ENCODE data around the gene CES1.
"Not testable (repeated sequence)": the region's sequence is repeated elsewhere in the genome, so short reads cannot be mapped to it uniquely, and the experiment has no call there.

CES1 gene

GRCh38 chr16:55790240-55790639, 42.7 kb downstream of the CES1 start:
- DNase-seq (ENCODE audit: low read depth): not testable (repeated sequence)

- DNase-seq (ENCODE audit: low read depth): not testable (repeated sequence)
Observed at GRCh38 chr16:55782793-55783091, 50.2 kb downstream of the CES1 start.

GRCh38 chr16:55782091-55782792, 50.7 kb downstream of the CES1 start:
- DNase-seq (ENCODE audit: low read depth): not testable (repeated sequence)

- DNase-seq (ENCODE audit: low read depth): not testable (repeated sequence)
Observed at GRCh38 chr16:55781456-55781855, 51.4 kb downstream of the CES1 start.

GRCh38 chr16:55780095-55780407, 52.8 kb downstream of the CES1 start:
- DNase-seq (ENCODE audit: low read depth): not testable (repeated sequence)

GRCh38 chr16:55779402-55780094, 53.3 kb downstream of the CES1 start:
- no peak for DNase-seq (ENCODE audit: low read depth)

- no peak for DNase-seq (ENCODE audit: low read depth)
Observed at GRCh38 chr16:55778757-55779156, 54.1 kb downstream of the CES1 start.

GRCh38 chr16:55775857-55776256, 57.0 kb downstream of the CES1 start:
- DNase-seq (ENCODE audit: low read depth): no peak

GRCh38 chr16:55773859-55774549, 58.9 kb downstream of the CES1 start:
- DNase-seq (ENCODE audit: low read depth): no peak

- DNase-seq (ENCODE audit: low read depth): no peak
Observed at GRCh38 chr16:55765161-55765560, 67.7 kb downstream of the CES1 start.

- DNase-seq (ENCODE audit: low read depth): no peak
Observed at GRCh38 chr16:55760310-55761001, 72.4 kb downstream of the CES1 start.

- not testable (repeated sequence) for DNase-seq (ENCODE audit: low read depth)
Observed at GRCh38 chr16:55759965-55760309, 73.0 kb downstream of the CES1 start.

GRCh38 chr16:55757595-55758527, 75.0 kb downstream of the CES1 start:
- not testable (repeated sequence) for DNase-seq (ENCODE audit: low read depth)

- DNase-seq (ENCODE audit: low read depth): no peak
Observed at GRCh38 chr16:55756963-55757362, 75.9 kb downstream of the CES1 start.

- no peak for DNase-seq (ENCODE audit: low read depth)
Observed at GRCh38 chr16:55754056-55754455, 78.8 kb downstream of the CES1 start.

- peak; percentile 9 for DNase-seq (ENCODE audit: low read depth)
Observed at GRCh38 chr16:55753145-55753631, 79.7 kb downstream of the CES1 start.
